GM12872 (cell line): ENCODE measurements around the gene PRKRIP1.
A peak's percentile ranks its signal among the peaks of the same experiment; 100 is the strongest.

Source experiments
- CTCF ChIP-seq: IDR thresholded peaks from 3 replicates; pipeline ENCODE4 v1.5.1; 2011; ENCODE audit warnings: low read depth, mild to moderate bottlenecking, low read length, moderate library complexity; ENCODE audit not compliant: insufficient read depth

Gene PRKRIP1

GRCh38 chr7:102393467-102393866 is 2.7 kb upstream of the PRKRIP1 start:
- no peak for TF ChIP-seq CTCF

- no peak for TF ChIP-seq CTCF
Observed at GRCh38 chr7:102395592-102395872, 631 bp upstream of the PRKRIP1 start.

- TF ChIP-seq CTCF = no peak
Observed at GRCh38 chr7:102396710-102397019, 502 bp downstream of the PRKRIP1 start.

GRCh38 chr7:102398543-102398942 is 2.4 kb downstream of the PRKRIP1 start:
- TF ChIP-seq CTCF = no peak

GRCh38 chr7:102400360-102400759 is 4.2 kb downstream of the PRKRIP1 start:
- TF ChIP-seq CTCF = no peak

GRCh38 chr7:102403563-102403962 is 7.4 kb downstream of the PRKRIP1 start:
- TF ChIP-seq CTCF = no peak

- peak; percentile 91 for TF ChIP-seq CTCF
Observed at GRCh38 chr7:102404005-102404861, 8.1 kb downstream of the PRKRIP1 start.
